Osteoblast (primary cell): Measurements from ENCODE around the gene ACSL5. TPM values are rescaled to one million over a fixed set of nuclear protein-coding genes. Genes with fewer than 3 reads are reported as not detected.

ENCODE experiments used
- DNase-seq: peaks from one replicate; pipeline ENCODE4 v3.0.0; 2011; ENCODE audit warnings: low spot score, mixed read lengths; ENCODE audit not compliant: insufficient read length; ENCODE audit errors: missing footprints
- H2AFZ ChIP-seq: 2 replicates; pipeline ENCODE4 v1.6.0; 2011; ENCODE audit warnings: mild to moderate bottlenecking, low read length
- H3K27ac ChIP-seq: 2 replicates; pipeline ENCODE4 v1.5.1; 2011; ENCODE audit warnings: mild to moderate bottlenecking, low read depth, low read length, moderate library complexity
- H3K27me3 ChIP-seq: 2 replicates; pipeline ENCODE4 v1.6.0; 2012; ENCODE audit warnings: mild to moderate bottlenecking, control low read depth, inconsistent platforms, low read length, moderate library complexity; ENCODE audit not compliant: insufficient read depth
- H3K36me3 ChIP-seq: 2 replicates; pipeline ENCODE4 v1.5.1; 2011; ENCODE audit warnings: mild to moderate bottlenecking, low read length, control low read depth, moderate library complexity; ENCODE audit not compliant: insufficient read depth
- H3K4me1 ChIP-seq: 2 replicates; pipeline ENCODE4 v1.5.1; 2011; ENCODE audit warnings: mild to moderate bottlenecking, low read length, control low read depth, moderate library complexity; ENCODE audit not compliant: insufficient read depth
- H3K4me2 ChIP-seq: 2 replicates; pipeline ENCODE4 v1.6.0; 2011; ENCODE audit warnings: mild to moderate bottlenecking, low read length; ENCODE audit not compliant: insufficient read depth
- H3K4me3 ChIP-seq: fragments of 200-600 bp; sonication (generic); 3 replicates; pipeline ENCODE4 v1.5.1; 2012; ENCODE audit warnings: mild to moderate bottlenecking, low read length, inconsistent platforms; ENCODE audit not compliant: insufficient read depth
- H3K79me2 ChIP-seq: 2 replicates; pipeline ENCODE4 v1.6.0; 2012; ENCODE audit warnings: mild to moderate bottlenecking, low read length, control low read depth, inconsistent platforms; ENCODE audit not compliant: insufficient read depth
- H3K9me3 ChIP-seq: 2 replicates; pipeline ENCODE4 v1.5.1; 2011; ENCODE audit warnings: low read depth, low read length, control low read depth
- H4K20me1 ChIP-seq: 2 replicates; pipeline ENCODE4 v1.6.0; 2012; ENCODE audit warnings: mild to moderate bottlenecking, low read length, control low read depth; ENCODE audit not compliant: insufficient read depth
- total RNA-seq: library from RNA; depleted of rRNA; stranded (reverse); fragments of >200 nt; gene quantifications from 2 replicates; pipeline ENCODE4 v1.2.3, GENCODE V29; 2012
- TF ChIP-seq, protein P1 (sequence below): IDR thresholded peaks from 2 replicates; pipeline ENCODE4 v1.5.1; 2011; ENCODE audit warnings: mild to moderate bottlenecking, low read depth, low read length, moderate library complexity; ENCODE audit errors: extremely low read depth

Gene ACSL5, protein sequence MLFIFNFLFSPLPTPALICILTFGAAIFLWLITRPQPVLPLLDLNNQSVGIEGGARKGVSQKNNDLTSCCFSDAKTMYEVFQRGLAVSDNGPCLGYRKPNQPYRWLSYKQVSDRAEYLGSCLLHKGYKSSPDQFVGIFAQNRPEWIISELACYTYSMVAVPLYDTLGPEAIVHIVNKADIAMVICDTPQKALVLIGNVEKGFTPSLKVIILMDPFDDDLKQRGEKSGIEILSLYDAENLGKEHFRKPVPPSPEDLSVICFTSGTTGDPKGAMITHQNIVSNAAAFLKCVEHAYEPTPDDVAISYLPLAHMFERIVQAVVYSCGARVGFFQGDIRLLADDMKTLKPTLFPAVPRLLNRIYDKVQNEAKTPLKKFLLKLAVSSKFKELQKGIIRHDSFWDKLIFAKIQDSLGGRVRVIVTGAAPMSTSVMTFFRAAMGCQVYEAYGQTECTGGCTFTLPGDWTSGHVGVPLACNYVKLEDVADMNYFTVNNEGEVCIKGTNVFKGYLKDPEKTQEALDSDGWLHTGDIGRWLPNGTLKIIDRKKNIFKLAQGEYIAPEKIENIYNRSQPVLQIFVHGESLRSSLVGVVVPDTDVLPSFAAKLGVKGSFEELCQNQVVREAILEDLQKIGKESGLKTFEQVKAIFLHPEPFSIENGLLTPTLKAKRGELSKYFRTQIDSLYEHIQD
- total RNA-seq = 5.1 and 8.0 TPM in 2 replicates

DNA sequence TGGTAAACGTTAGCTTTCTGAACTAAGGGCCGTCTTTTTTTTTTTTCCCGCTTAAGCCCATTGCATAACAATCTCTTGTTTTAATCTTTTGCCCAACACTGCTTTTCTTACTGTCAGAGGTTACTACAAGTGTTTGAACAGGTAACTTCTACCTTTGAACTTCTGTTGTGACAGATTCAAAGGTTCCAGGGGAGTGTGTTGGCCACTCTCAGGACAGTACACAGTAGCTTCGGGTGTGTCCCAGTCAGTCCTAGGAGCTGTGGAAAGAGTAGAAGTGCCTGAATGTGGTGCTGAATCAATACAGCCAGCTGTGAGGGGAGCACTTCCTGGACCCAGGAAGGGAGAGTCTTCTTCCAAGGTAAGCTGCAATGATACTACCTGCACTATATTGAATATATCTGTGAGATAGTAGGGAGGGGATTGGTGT is at the start of gene ACSL5:
ACSL5 (plus strand) TSS at position 205 of the 427 bp plus-strand sequence. CDS start 20,831 bp downstream, outside the sequence.
- peaks cover 18% of the 10 kb centered on the region for H3K4me1 ChIP-seq
- no peak within 1 kb of the TSS for H3K4me2 ChIP-seq
- H3K4me3 ChIP-seq = no peak within 1 kb of the TSS
- H3K36me3 ChIP-seq = no peaks in the 10 kb centered on the region
- H3K79me2 ChIP-seq = no peaks in the 10 kb centered on the region
- no peaks in the 10 kb centered on the region for H4K20me1 ChIP-seq
- TF ChIP-seq, protein P1, sequence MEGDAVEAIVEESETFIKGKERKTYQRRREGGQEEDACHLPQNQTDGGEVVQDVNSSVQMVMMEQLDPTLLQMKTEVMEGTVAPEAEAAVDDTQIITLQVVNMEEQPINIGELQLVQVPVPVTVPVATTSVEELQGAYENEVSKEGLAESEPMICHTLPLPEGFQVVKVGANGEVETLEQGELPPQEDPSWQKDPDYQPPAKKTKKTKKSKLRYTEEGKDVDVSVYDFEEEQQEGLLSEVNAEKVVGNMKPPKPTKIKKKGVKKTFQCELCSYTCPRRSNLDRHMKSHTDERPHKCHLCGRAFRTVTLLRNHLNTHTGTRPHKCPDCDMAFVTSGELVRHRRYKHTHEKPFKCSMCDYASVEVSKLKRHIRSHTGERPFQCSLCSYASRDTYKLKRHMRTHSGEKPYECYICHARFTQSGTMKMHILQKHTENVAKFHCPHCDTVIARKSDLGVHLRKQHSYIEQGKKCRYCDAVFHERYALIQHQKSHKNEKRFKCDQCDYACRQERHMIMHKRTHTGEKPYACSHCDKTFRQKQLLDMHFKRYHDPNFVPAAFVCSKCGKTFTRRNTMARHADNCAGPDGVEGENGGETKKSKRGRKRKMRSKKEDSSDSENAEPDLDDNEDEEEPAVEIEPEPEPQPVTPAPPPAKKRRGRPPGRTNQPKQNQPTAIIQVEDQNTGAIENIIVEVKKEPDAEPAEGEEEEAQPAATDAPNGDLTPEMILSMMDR = no peak
- H3K27ac ChIP-seq = no peak within 1 kb of the TSS
- H3K27me3 ChIP-seq = no peaks in the 10 kb centered on the region
- H2AFZ ChIP-seq = no peak within 1 kb of the TSS
- no peak for DNase-seq
- no peaks in the 10 kb centered on the region for H3K9me3 ChIP-seq

DNA sequence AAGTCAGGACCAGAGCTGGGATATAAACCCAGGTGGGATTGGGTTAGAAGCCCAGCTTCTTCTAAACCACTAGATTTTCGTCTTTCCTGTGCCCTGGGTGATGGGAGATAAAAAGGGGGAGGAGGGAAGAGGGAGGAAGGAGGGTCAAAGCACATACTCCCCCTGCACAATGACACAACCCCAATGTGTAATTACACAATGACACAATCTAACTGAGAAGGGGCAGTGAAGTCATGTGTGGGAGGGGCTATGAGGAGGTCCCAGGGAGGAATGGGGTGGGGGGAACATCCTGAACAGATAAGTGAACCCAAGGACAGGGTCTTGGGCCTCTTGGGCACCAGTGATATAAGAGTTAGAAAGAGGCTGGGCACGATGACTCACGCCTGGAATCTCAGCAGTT is 46.2 kb upstream of the ACSL5 start:
- H3K4me1 ChIP-seq = no peaks in the 10 kb centered on the region
- H3K79me2 ChIP-seq = no peaks in the 10 kb centered on the region
- DNase-seq = no peak
- no peak overlapping the region for H3K4me3 ChIP-seq
- H3K27me3 ChIP-seq = peaks cover 5% of the 10 kb centered on the region
- H4K20me1 ChIP-seq = no peaks in the 10 kb centered on the region
- no peak overlapping the region for H2AFZ ChIP-seq
- no peaks in the 10 kb centered on the region for H3K9me3 ChIP-seq
- H3K4me2 ChIP-seq = no peak overlapping the region
- TF ChIP-seq, protein P1 = no peak
- no peaks in the 10 kb centered on the region for H3K36me3 ChIP-seq
- H3K27ac ChIP-seq = no peak overlapping the region

DNA sequence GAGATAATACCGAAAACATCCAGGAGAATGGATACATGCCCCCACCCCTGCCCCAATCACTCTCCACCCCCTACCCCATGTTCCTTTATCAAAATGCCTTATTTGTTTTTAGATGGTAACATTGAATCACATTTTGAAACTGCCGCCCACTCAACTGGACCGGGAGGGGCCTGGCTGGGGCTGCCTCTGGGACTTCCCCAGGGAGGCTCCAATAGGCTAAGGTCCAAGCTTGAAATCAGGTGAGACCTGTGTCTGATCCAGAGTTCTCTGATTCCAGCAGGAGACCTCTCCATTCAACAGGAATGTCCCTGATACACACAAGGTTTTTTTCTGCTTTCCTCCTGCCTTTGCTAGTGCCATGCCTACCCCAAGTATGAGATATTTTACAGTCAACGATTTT is 43.8 kb upstream of the ACSL5 start:
- no peaks in the 10 kb centered on the region for H3K9me3 ChIP-seq
- no peak overlapping the region for H3K4me2 ChIP-seq
- TF ChIP-seq, protein P1 = no peak
- no peak overlapping the region for H3K27ac ChIP-seq
- H3K4me3 ChIP-seq = no peak overlapping the region
- H3K27me3 ChIP-seq = no peaks in the 10 kb centered on the region
- no peaks in the 10 kb centered on the region for H4K20me1 ChIP-seq
- no peak overlapping the region for H2AFZ ChIP-seq
- H3K4me1 ChIP-seq = no peaks in the 10 kb centered on the region
- H3K79me2 ChIP-seq = no peaks in the 10 kb centered on the region
- no peak for DNase-seq
- no peaks in the 10 kb centered on the region for H3K36me3 ChIP-seq

DNA sequence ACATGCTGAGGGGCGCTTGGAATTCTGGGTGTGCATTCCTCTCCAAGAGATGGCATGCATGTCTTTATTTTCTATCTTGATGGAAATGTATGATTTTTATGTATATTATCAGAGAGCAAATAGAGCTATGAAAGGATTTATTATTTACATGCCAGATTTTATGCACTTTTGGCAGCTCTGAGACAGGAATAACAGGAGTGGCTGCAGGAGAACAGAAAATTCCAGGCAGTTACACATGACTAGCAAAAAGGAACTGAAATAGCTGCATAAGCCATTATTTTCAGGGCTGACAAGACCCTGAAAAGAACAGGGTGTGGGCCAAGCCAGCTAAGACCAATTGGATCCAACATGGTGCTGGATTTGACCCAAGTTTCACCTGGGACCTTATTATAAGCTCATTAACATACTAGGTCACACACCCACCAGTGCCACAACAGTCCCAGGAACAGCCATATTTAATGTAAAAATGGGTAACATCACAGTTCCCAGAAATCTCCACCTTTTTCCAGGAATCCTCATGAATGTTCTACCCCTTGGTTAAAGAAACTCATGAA is 43.2 kb upstream of the ACSL5 start:
- Histone ChIP-seq H4K20me1 (no peaks in the 10 kb centered on the region), H3K4me2 (no peak overlapping the region), H3K79me2 (no peaks in the 10 kb centered on the region), H3K4me3 (no peak overlapping the region), H3K9me3 (no peaks in the 10 kb centered on the region), H3K4me1 (no peaks in the 10 kb centered on the region), H3K27me3 (no peaks in the 10 kb centered on the region), H3K36me3 (no peaks in the 10 kb centered on the region), H3K27ac (no peak overlapping the region), H2AFZ (no peak overlapping the region)
- no peak for DNase-seq
- TF ChIP-seq, protein P1 = no peak
